Activated naive CD4-positive, alpha-beta T cell treated with anti-CD3 and anti-CD28 coated beads for 36 hours (primary cell): ENCODE results near the gene UTP25. TPM values are rescaled to one million over a fixed set of nuclear protein-coding genes. Genes with fewer than 3 reads are reported as not detected.
"Not testable (repeated sequence)": the region's sequence is repeated elsewhere in the genome, so short reads cannot be mapped to it uniquely, and the experiment has no call there.

Source experiments
- CTCF ChIA-PET: fragments of 350-600 bp; sonication (Branson Sonifier 250); formaldehyde crosslinking; loops from one replicate; lab custom pipeline; 2021; ENCODE audit warnings: antibody characterized with exemption; lab: Charles Lee
- DNase-seq: peaks from one replicate; pipeline ENCODE4 v3.0.0-alpha.2; 2020
- H3K27ac Mint-ChIP-seq: one replicate; pipeline ENCODE4 v1.8.0; 2021; ENCODE audit warnings: mild to moderate bottlenecking, mixed read lengths
- H3K27me3 Mint-ChIP-seq: one replicate; pipeline ENCODE4 v1.8.0; 2021; ENCODE audit warnings: low read depth, mixed read lengths
- H3K36me3 Mint-ChIP-seq: one replicate; pipeline ENCODE4 v1.8.0; 2021; ENCODE audit warnings: low read depth, mixed read lengths
- H3K4me1 Mint-ChIP-seq: one replicate; pipeline ENCODE4 v1.8.0; 2021; ENCODE audit warnings: low read depth, mixed read lengths
- H3K4me3 Mint-ChIP-seq: one replicate; pipeline ENCODE4 v1.8.0; 2021; ENCODE audit warnings: mild to moderate bottlenecking, moderate library complexity, mixed read lengths
- H3K9me3 Mint-ChIP-seq: one replicate; pipeline ENCODE4 v1.8.0; 2021; ENCODE audit warnings: mixed read lengths
- intact Hi-C: fragments of 100-400 bp; cut with micrococcal nuclease; formaldehyde crosslinking; loops from one replicate; pipeline ENCODE4 v1.15.1; 2023
- total RNA-seq, 2 experiments: library from RNA; stranded (reverse); gene quantifications; one replicate each; pipeline ENCODE4 v1.2.3, GENCODE V29; 2021

Gene UTP25
- total RNA-seq, 2 experiments from 2014 or later: 4.1 to 4.6 TPM

- intact Hi-C loops, H3K4me1 Mint-ChIP-seq, H3K36me3 Mint-ChIP-seq, H3K27ac Mint-ChIP-seq, CTCF ChIA-PET, DNase-seq, H3K27me3 Mint-ChIP-seq, H3K4me3 Mint-ChIP-seq, H3K9me3 Mint-ChIP-seq: not testable (repeated sequence)
These were observed 34.1 kb upstream of the UTP25 start for GRCh38 chr1:209793711-209794110.

DNA sequence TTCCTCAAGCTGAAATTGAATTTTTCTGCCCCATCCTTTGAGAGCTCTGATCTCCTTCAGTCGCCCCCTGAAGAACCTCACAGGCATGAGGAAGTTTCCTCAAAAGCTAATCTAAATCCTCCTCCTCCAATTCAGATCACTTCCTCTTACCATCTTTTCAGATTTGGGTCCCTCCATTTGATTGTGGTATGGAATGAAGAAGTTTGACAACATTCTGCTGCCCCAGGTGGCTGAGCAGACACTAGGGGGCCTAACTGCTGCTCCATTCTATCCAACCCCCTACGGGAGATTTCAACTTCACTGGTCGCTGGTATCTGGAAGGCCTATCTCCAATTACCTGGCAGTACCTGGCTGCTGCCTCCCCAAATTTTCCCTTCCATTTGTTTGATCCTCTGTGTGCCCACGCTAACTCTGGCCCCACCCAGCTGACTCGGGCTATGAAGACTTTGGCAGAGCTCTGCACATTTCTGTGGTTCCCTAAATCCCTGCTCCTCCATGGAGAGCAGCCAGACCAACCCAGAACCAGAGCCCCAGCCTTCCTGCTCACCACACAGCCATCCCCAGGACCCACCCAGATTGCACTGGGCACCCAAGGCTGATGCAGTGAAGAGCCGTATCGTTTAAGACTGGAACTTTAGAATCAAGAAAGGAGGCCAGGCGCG, 29.7 kb upstream of the UTP25 start:
- CTCF ChIA-PET: interaction anchor here (0.5 kb wide), 1 partner anchor 26 kb away, joined by 3 read pairs; no protein-coding TSS in a partner anchor
- H3K27me3 Mint-ChIP-seq: peaks cover 4% of the 10 kb centered on the region
- H3K27ac Mint-ChIP-seq: no peak overlapping the region
- intact Hi-C loops: no loop called here
- no peak for DNase-seq
- H3K9me3 Mint-ChIP-seq: no peaks in the 10 kb centered on the region
- H3K36me3 Mint-ChIP-seq: no peaks in the 10 kb centered on the region
- H3K4me3 Mint-ChIP-seq: no peak overlapping the region
- no peaks in the 10 kb centered on the region for H3K4me1 Mint-ChIP-seq

DNA sequence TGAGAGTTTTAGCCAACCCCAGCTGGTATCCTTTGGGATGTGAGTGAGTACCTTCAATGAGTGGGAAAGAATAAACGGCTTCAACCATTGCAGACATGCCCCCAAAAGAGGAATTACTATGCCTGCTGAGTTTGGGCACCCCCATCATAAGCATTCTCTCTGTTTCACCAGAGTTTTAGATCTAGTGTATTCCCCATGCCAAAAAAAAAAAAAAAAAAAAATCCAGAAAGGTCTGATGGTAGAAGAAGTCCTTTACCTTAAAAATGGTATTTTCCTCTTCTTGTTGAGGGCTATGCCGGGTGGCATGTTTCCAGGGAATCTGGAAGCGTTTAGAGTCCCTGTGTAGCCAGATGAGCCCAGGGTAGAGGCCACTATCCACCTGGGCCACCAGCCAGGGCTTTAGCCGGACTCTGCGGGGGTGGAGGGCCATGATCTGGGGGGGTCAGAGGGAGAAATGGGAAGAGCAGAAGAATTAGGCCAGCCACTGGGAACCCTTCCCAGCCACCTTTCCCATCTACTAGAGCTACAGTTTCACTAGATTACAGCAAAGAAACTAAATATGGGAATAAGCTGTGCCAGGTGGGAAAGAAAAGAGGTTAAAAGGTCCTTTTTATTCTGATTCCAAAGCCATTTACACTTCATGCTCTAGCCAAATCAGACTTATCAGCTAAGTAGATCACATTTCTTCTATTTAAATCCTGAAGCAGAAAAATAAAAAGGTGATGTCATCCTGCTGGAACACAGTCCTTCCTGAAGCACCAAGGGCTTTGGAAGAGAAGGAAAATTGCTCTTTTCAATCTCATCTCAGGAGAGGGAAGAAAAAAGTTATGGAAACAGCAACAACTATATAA, 26.6 kb upstream of the UTP25 start:
- Mint-ChIP-seq H3K36me3 (no peaks in the 10 kb centered on the region), H3K4me3 (no peak overlapping the region), H3K4me1 (peaks cover 15% of the 10 kb centered on the region), H3K27ac (no peak overlapping the region), H3K9me3 (no peaks in the 10 kb centered on the region), H3K27me3 (peaks cover 5% of the 10 kb centered on the region)
- DNase-seq: no peak
- CTCF ChIA-PET: interaction anchor here (4.3 kb wide), 1 partner anchor 22 kb away, joined by 22 read pairs; no protein-coding TSS in a partner anchor
- intact Hi-C loops: no loop called here

DNA sequence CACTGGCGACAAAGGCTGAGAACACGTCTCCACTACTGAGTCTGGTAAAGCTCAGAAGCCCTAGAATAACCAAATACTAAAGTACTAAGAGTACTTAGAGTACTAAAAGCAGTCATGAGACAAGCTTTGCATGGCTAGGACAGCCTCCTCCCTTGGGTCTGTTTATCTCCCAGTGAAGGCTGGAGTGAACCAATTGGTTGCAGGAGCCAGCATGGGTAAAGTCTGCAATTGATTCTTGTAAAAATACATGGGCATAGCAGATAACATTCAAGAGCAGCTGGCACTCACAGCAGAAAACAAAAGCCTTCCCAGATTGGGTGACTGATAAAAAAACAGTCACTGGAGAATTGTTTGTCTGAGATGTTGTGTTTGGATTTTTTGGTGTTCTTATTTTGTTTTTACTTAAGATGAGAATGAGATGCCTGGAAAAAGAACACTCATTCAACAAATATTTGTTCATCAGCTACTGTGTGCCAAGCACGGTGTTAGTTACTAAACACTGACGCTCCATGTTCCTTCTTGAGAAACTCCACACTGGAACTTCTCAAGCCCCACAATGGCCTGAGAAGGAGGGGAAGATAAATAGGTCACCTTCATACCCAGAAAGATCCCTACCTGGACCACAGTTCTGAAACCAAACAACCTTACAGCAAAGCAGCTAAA, 25.5 kb upstream of the UTP25 start:
- no peak overlapping the region for H3K4me3 Mint-ChIP-seq
- intact Hi-C loops: no loop called here
- H3K9me3 Mint-ChIP-seq: no peaks in the 10 kb centered on the region
- peaks cover 17% of the 10 kb centered on the region for H3K4me1 Mint-ChIP-seq
- no peak for DNase-seq
- H3K27ac Mint-ChIP-seq: no peak overlapping the region
- CTCF ChIA-PET: interaction anchor here (4.3 kb wide), 1 partner anchor 21 kb away, joined by 22 read pairs; no protein-coding TSS in a partner anchor
- no peaks in the 10 kb centered on the region for H3K36me3 Mint-ChIP-seq
- peaks cover 5% of the 10 kb centered on the region for H3K27me3 Mint-ChIP-seq

- peaks cover 17% of the 10 kb centered on the region for H3K4me1 Mint-ChIP-seq
- CTCF ChIA-PET: interaction anchor here (4.3 kb wide), 1 partner anchor 21 kb away, joined by 22 read pairs; no protein-coding TSS in a partner anchor
- no peaks in the 10 kb centered on the region for H3K9me3 Mint-ChIP-seq
- no peaks in the 10 kb centered on the region for H3K36me3 Mint-ChIP-seq
- intact Hi-C loops: no loop called here
- no peak overlapping the region for H3K4me3 Mint-ChIP-seq
- no peak for DNase-seq
- H3K27ac Mint-ChIP-seq: no peak overlapping the region
- peaks cover 5% of the 10 kb centered on the region for H3K27me3 Mint-ChIP-seq
These were observed 25.0 kb upstream of the UTP25 start for GRCh38 chr1:209802780-209803152.

- intact Hi-C loops: no loop called here
- no peak overlapping the region for H3K27ac Mint-ChIP-seq
- H3K4me1 Mint-ChIP-seq: peaks cover 17% of the 10 kb centered on the region
- H3K9me3 Mint-ChIP-seq: no peaks in the 10 kb centered on the region
- peaks cover 5% of the 10 kb centered on the region for H3K27me3 Mint-ChIP-seq
- no peak for DNase-seq
- H3K36me3 Mint-ChIP-seq: no peaks in the 10 kb centered on the region
- no peak overlapping the region for H3K4me3 Mint-ChIP-seq
- CTCF ChIA-PET: no interaction called here
These were observed 24.2 kb upstream of the UTP25 start for GRCh38 chr1:209803568-209803967.

DNA sequence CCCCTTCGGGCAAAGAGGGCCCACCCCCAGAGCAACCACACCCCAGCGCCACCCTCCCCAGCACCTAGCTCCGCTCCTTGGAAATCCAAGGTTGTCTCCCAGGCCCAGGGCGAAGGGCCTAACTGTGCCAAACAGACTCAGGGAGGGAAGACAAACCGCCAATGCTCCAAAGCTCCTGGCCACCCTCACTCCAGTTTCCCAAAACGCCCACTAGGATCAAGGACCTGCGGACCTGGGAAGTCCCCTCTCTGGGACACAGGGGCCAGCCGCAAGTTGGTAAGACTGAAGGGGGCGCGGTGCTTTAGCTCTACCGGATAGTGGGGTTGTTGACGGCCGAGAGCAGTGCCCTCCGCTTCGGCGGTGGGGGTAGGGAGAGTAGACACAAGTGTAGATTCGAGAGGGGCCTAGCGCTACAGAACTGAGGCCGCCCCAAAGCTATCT, 22.4 kb upstream of the UTP25 start:
- DNase-seq: no peak
- H3K4me3 Mint-ChIP-seq: peak overlapping the region; percentile 75
- intact Hi-C loops: no loop called here
- H3K4me1 Mint-ChIP-seq: peaks cover 17% of the 10 kb centered on the region
- H3K36me3 Mint-ChIP-seq: no peaks in the 10 kb centered on the region
- CTCF ChIA-PET: no interaction called here
- no peaks in the 10 kb centered on the region for H3K9me3 Mint-ChIP-seq
- H3K27ac Mint-ChIP-seq: no peak overlapping the region
- peaks cover 5% of the 10 kb centered on the region for H3K27me3 Mint-ChIP-seq

GRCh38 chr1:209805875-209806760, 21.7 kb upstream of the UTP25 start, which contains the start of gene IRF6:
Gene IRF6, minus strand, starts transcription at chr1:209806142. Its CDS starts 4,729 bp downstream, at chr1:209801413.
- peaks cover 17% of the 10 kb centered on the region for H3K4me1 Mint-ChIP-seq
- H3K36me3 Mint-ChIP-seq: no peaks in the 10 kb centered on the region
- H3K4me3 Mint-ChIP-seq: peak within 1 kb of the TSS; percentile 75
- H3K27ac Mint-ChIP-seq: no peak within 1 kb of the TSS
- H3K27me3 Mint-ChIP-seq: peaks cover 5% of the 10 kb centered on the region
- intact Hi-C loops: loop anchor here (1.0 kb wide), 1 partner anchor 21 kb away; the partner anchor contains the start of gene UTP25
- CTCF ChIA-PET: interaction anchor here (1.0 kb wide), 1 partner anchor 17 kb away, joined by 5 read pairs; no protein-coding TSS in a partner anchor
- H3K9me3 Mint-ChIP-seq: no peaks in the 10 kb centered on the region
- peak; percentile 65 for DNase-seq

DNA sequence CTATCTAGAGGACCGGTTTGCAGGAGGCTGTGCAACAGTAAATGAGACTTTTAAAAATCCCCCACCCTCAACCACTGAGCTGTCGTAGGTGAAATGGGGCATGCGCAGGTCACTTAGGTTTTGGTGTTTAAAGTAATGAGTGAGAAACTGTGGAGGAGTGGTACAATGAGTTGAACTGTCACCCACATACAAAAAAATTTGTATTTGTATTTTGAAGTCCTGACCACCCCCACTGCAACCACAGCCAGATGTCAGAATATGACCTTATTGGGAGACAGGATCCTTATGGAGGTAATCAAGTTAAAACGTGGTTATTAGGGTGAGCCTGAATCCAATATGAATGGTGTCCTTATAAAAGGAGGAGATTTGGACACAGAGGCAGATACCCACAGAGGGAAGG, 20.3 kb upstream of the UTP25 start:
- DNase-seq: no peak
- H3K27me3 Mint-ChIP-seq: peaks cover 5% of the 10 kb centered on the region
- no peaks in the 10 kb centered on the region for H3K9me3 Mint-ChIP-seq
- H3K4me3 Mint-ChIP-seq: no peak overlapping the region
- intact Hi-C loops: no loop called here
- CTCF ChIA-PET: interaction anchor here (1.2 to 1.6 kb wide), 2 partner anchors 15 to 60 kb away, joined by 3 to 13 read pairs; no protein-coding TSS in a partner anchor
- H3K27ac Mint-ChIP-seq: no peak overlapping the region
- peaks cover 17% of the 10 kb centered on the region for H3K4me1 Mint-ChIP-seq
- H3K36me3 Mint-ChIP-seq: no peaks in the 10 kb centered on the region

GRCh38 chr1:209808059-209808581, 19.7 kb upstream of the UTP25 start:
- H3K36me3 Mint-ChIP-seq: no peaks in the 10 kb centered on the region
- peaks cover 5% of the 10 kb centered on the region for H3K27me3 Mint-ChIP-seq
- no peak for DNase-seq
- peaks cover 17% of the 10 kb centered on the region for H3K4me1 Mint-ChIP-seq
- intact Hi-C loops: no loop called here
- no peaks in the 10 kb centered on the region for H3K9me3 Mint-ChIP-seq
- no peak overlapping the region for H3K4me3 Mint-ChIP-seq
- H3K27ac Mint-ChIP-seq: no peak overlapping the region
- CTCF ChIA-PET: interaction anchor here (1.2 to 1.6 kb wide), 3 partner anchors 15 to 60 kb away, joined by 3 to 13 read pairs (median 3); no protein-coding TSS in a partner anchor

DNA sequence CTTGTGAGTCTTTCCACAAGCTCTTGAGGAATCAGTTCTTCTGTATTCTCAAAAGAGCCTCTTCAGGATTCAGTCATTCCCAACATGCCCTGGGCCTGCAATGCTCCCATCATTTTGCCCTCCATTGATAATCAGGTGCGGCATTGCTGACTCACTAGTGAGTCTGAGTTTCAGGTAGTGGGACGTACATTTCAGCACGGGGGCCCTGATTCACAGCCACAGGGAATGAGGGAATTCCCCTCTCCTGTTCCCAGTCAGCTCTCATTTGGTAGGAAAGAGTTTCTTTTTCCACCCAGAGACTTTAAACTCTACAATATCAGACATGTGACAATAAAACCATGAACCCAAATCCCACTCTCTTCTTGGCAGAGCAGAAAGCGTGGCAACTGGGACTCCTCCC, 18.2 kb upstream of the UTP25 start:
- CTCF ChIA-PET: interaction anchor here (3.8 kb wide), 1 partner anchor 13 kb away, joined by 25 read pairs; no protein-coding TSS in a partner anchor
- no peaks in the 10 kb centered on the region for H3K9me3 Mint-ChIP-seq
- H3K4me3 Mint-ChIP-seq: no peak overlapping the region
- no peak overlapping the region for H3K27ac Mint-ChIP-seq
- intact Hi-C loops: no loop called here
- no peaks in the 10 kb centered on the region for H3K36me3 Mint-ChIP-seq
- peaks cover 13% of the 10 kb centered on the region for H3K4me1 Mint-ChIP-seq
- no peak for DNase-seq
- peaks cover 5% of the 10 kb centered on the region for H3K27me3 Mint-ChIP-seq
